ENCODE results near the gene CIITA.

DNA sequence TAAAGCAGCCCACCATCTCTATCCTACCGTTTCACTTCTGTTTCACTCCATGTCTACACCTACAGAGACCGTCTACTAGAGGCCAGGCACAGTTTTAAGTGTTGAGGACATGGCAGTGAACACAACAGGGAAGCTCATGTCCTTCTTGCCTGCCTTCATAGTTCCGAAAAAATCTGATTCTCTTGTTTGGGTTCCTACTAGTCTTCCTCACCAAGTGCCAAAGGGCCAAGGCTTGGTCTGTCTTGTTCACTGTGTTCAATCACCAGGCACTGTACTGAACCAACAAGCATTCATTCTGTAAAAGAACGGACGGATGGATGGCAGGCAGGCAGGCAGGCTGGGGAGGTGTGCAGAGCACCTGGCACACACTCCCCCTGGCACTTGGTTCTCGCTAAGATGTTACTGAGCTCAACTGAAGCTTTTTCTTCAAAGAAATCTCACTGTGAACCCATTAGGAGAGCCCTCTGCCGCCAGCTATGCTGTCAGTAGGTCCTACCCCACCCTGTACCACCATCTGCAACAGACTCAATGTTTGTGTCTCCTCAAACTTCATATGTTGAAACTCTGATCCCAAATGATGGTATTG, 62.7 kb downstream of the CIITA start:
- TF ChIP-seq EP300 (IDR thresholded peaks at IDR 0.05; ENCODE audit: borderline replicate concordance in 1 of 2, control insufficient read depth in 1 of 2, low read depth in 2 of 2, low read length in 2 of 2) (no peak), RAD21 (IDR thresholded peaks at IDR 0.05; ENCODE audit: insufficient read depth, low read depth, low read length) (no peak), CTCF (IDR thresholded peaks at IDR 0.05 in 2 of 3, conservative IDR thresholded peaks at IDR 0.05 in 1 of 3; ENCODE audit: control insufficient read depth in 2 of 3, extremely low read depth in 1 of 3, insufficient read depth in 1 of 3, low read depth in 3 of 3, low read length in 3 of 3) (no peak), EZH2 (IDR thresholded peaks at IDR 0.05; ENCODE audit: borderline replicate concordance, control insufficient read depth, low read depth, low read length) (no peak), POLR2A (IDR thresholded peaks at IDR 0.05; ENCODE audit: low read depth, low read length) (no peak; the same call in 1 of the 2 replicates), KDM1A (IDR thresholded peaks at IDR 0.05; ENCODE audit: borderline replicate concordance) (no peak), SIX5 (IDR thresholded peaks at IDR 0.05; ENCODE audit: low read depth, low read length, severe bottlenecking) (no peak), PBX3 (IDR thresholded peaks at IDR 0.05; ENCODE audit: insufficient replicate concordance, low read depth, low read length) (no peak), CEBPB (IDR thresholded peaks at IDR 0.05; ENCODE audit: borderline replicate concordance in 1 of 2, low read depth in 2 of 2, low read length in 2 of 2) (no peak)
